ENCODE data around the gene IVD. TPM values are rescaled to one million over a fixed set of nuclear protein-coding genes. Genes with fewer than 3 reads are reported as not detected.

The IVD gene
- total RNA-seq, 1 donor from 2014 or later: 57.0 TPM

GRCh38 chr15:40456299-40456712, 50.7 kb downstream of the IVD start:
- DNase-seq (ENCODE audit: low read depth): no peak

GRCh38 chr15:40456738-40457137, 51.1 kb downstream of the IVD start:
- no peak for DNase-seq (ENCODE audit: low read depth)

GRCh38 chr15:40458495-40459371, 53.1 kb downstream of the IVD start:
- no peak for DNase-seq (ENCODE audit: low read depth)

- no peak for DNase-seq (ENCODE audit: low read depth)
Measured at GRCh38 chr15:40459391-40460015, 53.9 kb downstream of the IVD start.

GRCh38 chr15:40460404-40460803, 54.8 kb downstream of the IVD start:
- no peak for DNase-seq (ENCODE audit: low read depth)

- DNase-seq (ENCODE audit: low read depth): no peak
Measured at GRCh38 chr15:40461958-40462357, 56.4 kb downstream of the IVD start.

- no peak for DNase-seq (ENCODE audit: low read depth)
Measured at GRCh38 chr15:40463279-40463678, 57.7 kb downstream of the IVD start.

- peak; percentile 22 for DNase-seq (ENCODE audit: low read depth)
Measured at GRCh38 chr15:40463886-40464545, 58.4 kb downstream of the IVD start.

GRCh38 chr15:40464595-40465185, 59.1 kb downstream of the IVD start:
- no peak for DNase-seq (ENCODE audit: low read depth)

GRCh38 chr15:40465939-40466338, 60.3 kb downstream of the IVD start:
- no peak for DNase-seq (ENCODE audit: low read depth)

GRCh38 chr15:40466426-40467260, 61.0 kb downstream of the IVD start:
- no peak for DNase-seq (ENCODE audit: low read depth)

- DNase-seq (ENCODE audit: low read depth): no peak
Measured at GRCh38 chr15:40467261-40467615, 61.6 kb downstream of the IVD start.

GRCh38 chr15:40468898-40469331, 63.3 kb downstream of the IVD start:
- no peak for DNase-seq (ENCODE audit: low read depth)

- no peak for DNase-seq (ENCODE audit: low read depth)
Measured at GRCh38 chr15:40469776-40470390, 64.3 kb downstream of the IVD start.

- DNase-seq (ENCODE audit: low read depth): peak; percentile 62
Measured at GRCh38 chr15:40470423-40471104, 65.0 kb downstream of the IVD start, which contains the start of gene CHST14. CHST14 (plus strand) TSS chr15:40470984; CDS start chr15:40471214, 230 bp downstream.

Measured in myocyte (in vitro differentiated cells).